Activated CD4-positive, alpha-beta T cell treated with anti-CD3 and anti-CD28 coated beads, Interleukin-2, amount 10 ng/mL, durations not matched to agents 7 days and 5 days (primary cell): Measurements from ENCODE around the gene CAPN2. TPM values are rescaled to one million over a fixed set of nuclear protein-coding genes. Genes with fewer than 3 reads are reported as not detected.
"Not testable (repeated sequence)": the region's sequence is repeated elsewhere in the genome, so short reads cannot be mapped to it uniquely, and the experiment has no call there.

ENCODE experiments used
- CTCF ChIA-PET: fragments of 350-600 bp; sonication (Branson Sonifier 250); formaldehyde crosslinking; loops from one replicate; lab custom pipeline; 2021; ENCODE audit warnings: antibody characterized with exemption; lab: Charles Lee
- POLR2A ChIA-PET: fragments of 350-600 bp; sonication (Branson Sonifier 250); formaldehyde crosslinking; loops from one replicate; lab custom pipeline; 2021; ENCODE audit warnings: antibody characterized with exemption; lab: Charles Lee
- DNase-seq: peaks from one replicate; pipeline ENCODE4 v3.0.0-alpha.2; 2020
- H3K27ac Mint-ChIP-seq: one replicate; pipeline ENCODE4 v1.8.0; 2021; ENCODE audit warnings: mild to moderate bottlenecking, moderate library complexity, mixed read lengths
- H3K27me3 Mint-ChIP-seq: one replicate; pipeline ENCODE4 v1.8.0; 2021; ENCODE audit warnings: mixed read lengths
- H3K36me3 Mint-ChIP-seq: one replicate; pipeline ENCODE4 v1.8.0; 2021; ENCODE audit warnings: low read depth, mixed read lengths
- H3K4me1 Mint-ChIP-seq: one replicate; pipeline ENCODE4 v1.8.0; 2021; ENCODE audit warnings: mixed read lengths
- H3K4me3 Mint-ChIP-seq: one replicate; pipeline ENCODE4 v1.8.0; 2021; ENCODE audit warnings: mild to moderate bottlenecking, moderate library complexity, mixed read lengths
- H3K9me3 Mint-ChIP-seq: one replicate; pipeline ENCODE4 v1.8.0; 2021; ENCODE audit warnings: mixed read lengths
- total RNA-seq, 2 experiments: library from RNA; stranded (reverse); gene quantifications; one replicate each; pipeline ENCODE4 v1.2.3, GENCODE V29; 2021

CAPN2 gene
- total RNA-seq, 2 experiments from 2014 or later: 206 to 207 TPM

DNA sequence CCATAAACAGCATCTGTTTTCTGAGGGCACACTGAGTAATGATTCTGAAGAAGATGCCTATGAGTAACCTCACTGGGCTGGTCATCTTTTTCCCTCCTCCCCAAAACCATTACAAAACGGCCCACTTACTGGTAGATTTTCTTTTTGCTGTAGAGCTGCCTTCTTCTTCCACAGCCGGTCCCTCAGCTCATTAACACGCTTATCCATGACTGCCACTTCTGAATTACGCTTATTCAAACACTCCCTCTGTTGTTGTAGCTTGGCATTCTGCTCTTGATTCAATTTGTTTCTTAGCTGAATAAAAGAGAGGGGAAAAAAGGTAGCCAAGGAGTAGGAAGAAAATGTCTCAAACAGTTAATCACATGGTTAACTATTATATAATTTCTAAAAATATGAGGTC, 90.3 kb downstream of the CAPN2 start:
- POLR2A ChIA-PET: no interaction called here
- no peak overlapping the region for H3K4me3 Mint-ChIP-seq
- no peak overlapping the region for H3K27ac Mint-ChIP-seq
- no peaks in the 10 kb centered on the region for H3K4me1 Mint-ChIP-seq
- no peaks in the 10 kb centered on the region for H3K9me3 Mint-ChIP-seq
- H3K27me3 Mint-ChIP-seq: no peaks in the 10 kb centered on the region
- H3K36me3 Mint-ChIP-seq: peaks cover 57% of the 10 kb centered on the region
- CTCF ChIA-PET: interaction anchor here (0.6 to 1.1 kb wide), 2 partner anchors 22 to 578 kb away, joined by 3 to 4 read pairs; no protein-coding TSS in a partner anchor
- DNase-seq: no peak

DNA sequence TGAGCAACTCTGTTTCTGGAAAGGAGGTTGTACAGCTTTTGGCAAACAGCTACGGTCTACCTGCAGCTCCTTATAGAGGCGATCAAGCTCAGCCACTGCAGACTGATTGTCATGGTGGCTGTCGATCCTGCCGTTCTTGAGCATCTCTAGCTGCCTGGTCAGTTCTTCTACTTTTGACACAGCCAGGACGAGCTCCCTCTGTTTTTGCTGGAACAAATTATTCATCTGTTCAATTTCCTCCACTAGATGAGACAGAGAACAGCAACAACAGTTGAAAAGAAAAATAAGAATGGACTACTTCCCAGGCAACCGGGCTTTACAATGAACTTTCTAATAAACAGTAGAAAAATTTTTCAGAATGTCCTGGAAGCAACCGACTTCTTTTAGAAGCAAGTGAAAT, 90.9 kb downstream of the CAPN2 start:
- CTCF ChIA-PET: interaction anchor here (0.6 to 1.7 kb wide), 4 partner anchors 14 to 578 kb away, joined by 3 to 4 read pairs (median 4); no protein-coding TSS in a partner anchor
- H3K36me3 Mint-ChIP-seq: peaks cover 58% of the 10 kb centered on the region
- H3K9me3 Mint-ChIP-seq: no peaks in the 10 kb centered on the region
- no peak overlapping the region for H3K4me3 Mint-ChIP-seq
- DNase-seq: no peak
- no peaks in the 10 kb centered on the region for H3K4me1 Mint-ChIP-seq
- POLR2A ChIA-PET: no interaction called here
- H3K27me3 Mint-ChIP-seq: no peaks in the 10 kb centered on the region
- H3K27ac Mint-ChIP-seq: no peak overlapping the region

GRCh38 chr1:223809905-223810304, 97.6 kb downstream of the CAPN2 start:
- POLR2A ChIA-PET: not testable (repeated sequence)

DNA sequence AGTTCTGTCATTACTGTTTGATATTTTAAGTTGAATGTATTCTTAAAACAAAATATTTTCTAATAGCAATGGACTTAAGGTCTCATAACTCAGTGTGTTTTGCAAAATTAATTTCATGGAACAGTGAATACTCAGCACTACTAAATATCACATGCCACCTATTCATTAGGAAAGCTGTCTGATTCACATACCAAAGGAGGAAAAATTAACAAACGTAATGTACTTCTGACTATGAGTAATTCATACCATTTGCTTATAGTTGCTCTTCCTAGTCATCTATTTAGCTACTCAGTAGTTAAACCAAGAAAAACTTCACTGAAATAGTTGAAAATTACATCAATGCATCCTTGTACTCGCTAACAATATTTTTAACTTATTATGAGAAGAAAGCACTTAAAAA, 98.2 kb downstream of the CAPN2 start:
- H3K9me3 Mint-ChIP-seq: no peaks in the 10 kb centered on the region
- no peak overlapping the region for H3K4me3 Mint-ChIP-seq
- ChIA-PET POLR2A (no interaction called here), CTCF (interaction anchor here (1.4 to 1.6 kb wide), 2 partner anchors 14 to 36 kb away, joined by 4 to 6 read pairs; partner anchors contain the start of gene TP53BP2)
- no peaks in the 10 kb centered on the region for H3K27me3 Mint-ChIP-seq
- peaks cover 24% of the 10 kb centered on the region for H3K4me1 Mint-ChIP-seq
- H3K36me3 Mint-ChIP-seq: peaks cover 41% of the 10 kb centered on the region
- H3K27ac Mint-ChIP-seq: no peak overlapping the region
- no peak for DNase-seq

More at GRCh38 chr1:223809905-223810304, 97.6 kb downstream of the CAPN2 start:
- DNase-seq, H3K27me3 Mint-ChIP-seq, CTCF ChIA-PET, H3K4me3 Mint-ChIP-seq, H3K9me3 Mint-ChIP-seq, H3K27ac Mint-ChIP-seq: not testable (repeated sequence)
- Mint-ChIP-seq H3K36me3 (peaks cover 41% of the 10 kb centered on the region), H3K4me1 (peaks cover 18% of the 10 kb centered on the region)

DNA sequence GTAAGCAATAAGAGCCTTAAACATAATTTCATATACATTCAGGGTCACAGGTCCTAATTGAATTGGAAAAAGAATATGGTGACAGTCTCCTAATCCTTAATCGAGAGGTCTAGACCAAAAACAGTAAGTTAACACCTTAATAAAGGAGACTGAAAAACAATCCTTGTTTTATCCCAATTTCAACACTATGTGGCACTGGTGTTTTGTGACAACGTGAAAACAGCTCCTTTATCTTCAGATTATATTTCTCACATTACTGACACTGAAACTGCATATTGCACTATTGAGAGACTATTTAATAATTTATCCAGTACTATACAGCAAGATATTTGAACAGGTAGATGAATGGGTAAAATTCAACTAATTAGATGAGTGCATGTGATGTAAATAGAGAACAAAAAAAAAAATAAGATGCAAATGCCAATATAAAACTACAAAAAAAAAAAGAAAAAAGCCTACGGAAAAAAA, 99.3 kb downstream of the CAPN2 start:
- Mint-ChIP-seq H3K9me3 (no peaks in the 10 kb centered on the region), H3K36me3 (peaks cover 34% of the 10 kb centered on the region), H3K27me3 (no peaks in the 10 kb centered on the region), H3K27ac (peak overlapping the region; percentile 51), H3K4me1 (peaks cover 28% of the 10 kb centered on the region), H3K4me3 (no peak overlapping the region)
- ChIA-PET POLR2A (interaction anchor here (0.7 kb wide), 1 partner anchor 1222 kb away, joined by 5 read pairs; the partner anchor contains the start of gene TAF1A), CTCF (interaction anchor here (0.6 to 1.6 kb wide), 5 partner anchors 13 to 795 kb away, joined by 3 to 6 read pairs (median 3); partner anchors contain the start of gene TP53BP2)
- peak; percentile 29 for DNase-seq

DNA sequence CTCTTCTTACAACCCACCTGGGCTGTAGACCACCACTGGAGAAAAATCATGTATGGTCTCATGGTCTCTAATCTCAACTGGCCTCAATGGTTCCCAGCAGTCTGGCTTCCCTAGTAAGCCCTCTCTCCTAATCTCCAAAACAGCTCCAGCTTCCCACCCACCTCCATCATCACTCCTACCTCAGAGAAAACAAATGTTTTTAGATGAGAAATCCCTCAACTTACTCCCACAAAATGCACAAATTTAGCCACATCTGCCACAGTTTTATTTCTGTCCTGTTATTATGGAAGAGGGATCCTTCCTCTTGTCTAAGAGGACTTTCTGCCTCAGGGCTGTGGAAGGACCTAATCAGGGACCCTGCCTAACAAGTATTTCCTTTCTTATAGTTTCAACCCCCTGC, 101.3 kb downstream of the CAPN2 start:
- no peak overlapping the region for H3K27ac Mint-ChIP-seq
- ChIA-PET CTCF (interaction anchor here (0.5 kb wide), 1 partner anchor 472 kb away, joined by 6 read pairs; no protein-coding TSS in a partner anchor), POLR2A (no interaction called here)
- peaks cover 22% of the 10 kb centered on the region for H3K36me3 Mint-ChIP-seq
- no peak overlapping the region for H3K4me3 Mint-ChIP-seq
- DNase-seq: no peak
- peaks cover 30% of the 10 kb centered on the region for H3K4me1 Mint-ChIP-seq
- no peaks in the 10 kb centered on the region for H3K27me3 Mint-ChIP-seq
- H3K9me3 Mint-ChIP-seq: no peaks in the 10 kb centered on the region

DNA sequence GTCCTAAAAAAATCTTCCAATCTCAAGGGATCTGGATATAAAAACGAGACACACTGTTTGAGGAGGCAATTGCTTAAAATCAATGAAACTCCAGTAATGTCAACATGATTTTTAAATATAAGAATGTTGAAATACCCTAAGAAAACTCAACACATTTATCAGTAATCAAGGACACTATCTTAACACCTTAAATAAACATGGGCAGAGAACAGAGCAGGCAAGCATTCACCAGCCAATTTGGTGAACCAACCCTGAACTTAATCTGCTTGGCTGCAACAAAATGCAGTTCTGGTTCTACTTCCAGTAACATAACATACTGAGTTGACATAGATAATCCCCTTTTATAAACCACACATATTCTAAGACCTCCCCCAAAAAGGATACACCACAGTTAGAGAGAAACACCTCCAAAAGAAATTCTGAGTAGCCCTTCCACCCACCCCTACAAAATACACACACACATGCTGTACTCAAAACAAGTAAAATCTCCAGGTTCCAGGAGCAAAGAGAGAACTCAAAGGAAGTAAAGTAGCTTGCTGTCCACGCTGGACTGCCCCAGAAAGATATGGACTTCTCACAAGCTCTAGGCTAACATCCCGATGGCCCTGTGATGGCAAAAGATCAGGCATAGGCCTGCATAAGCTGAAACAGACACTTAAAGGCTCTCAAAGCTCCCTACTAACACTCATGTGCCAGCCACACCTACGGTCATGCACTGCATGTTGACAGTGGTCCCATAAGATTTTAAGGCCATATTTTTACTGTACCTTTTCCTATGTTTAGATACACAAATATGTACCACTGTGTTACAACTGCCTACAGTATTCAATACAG, 102.9 kb downstream of the CAPN2 start:
- Mint-ChIP-seq H3K9me3 (no peaks in the 10 kb centered on the region), H3K27me3 (no peaks in the 10 kb centered on the region), H3K27ac (no peak overlapping the region), H3K36me3 (peaks cover 29% of the 10 kb centered on the region), H3K4me3 (no peak overlapping the region), H3K4me1 (peaks cover 30% of the 10 kb centered on the region)
- ChIA-PET POLR2A (no interaction called here), CTCF (interaction anchor here (0.6 kb wide), 1 partner anchor 27 kb away, joined by 6 read pairs; no protein-coding TSS in a partner anchor)
- no peak for DNase-seq

- ChIA-PET POLR2A (no interaction called here), CTCF (no interaction called here)
- Mint-ChIP-seq H3K4me3 (no peak overlapping the region), H3K36me3 (peaks cover 34% of the 10 kb centered on the region), H3K27ac (no peak overlapping the region), H3K9me3 (no peaks in the 10 kb centered on the region), H3K27me3 (no peaks in the 10 kb centered on the region), H3K4me1 (peaks cover 30% of the 10 kb centered on the region)
- no peak for DNase-seq
Measured at GRCh38 chr1:223815865-223816264, 103.5 kb downstream of the CAPN2 start.

- DNase-seq, H3K9me3 Mint-ChIP-seq, POLR2A ChIA-PET, H3K27ac Mint-ChIP-seq, H3K4me3 Mint-ChIP-seq, H3K27me3 Mint-ChIP-seq: not testable (repeated sequence)
- CTCF ChIA-PET: interaction anchor here (0.7 to 1.2 kb wide), 2 partner anchors 13 to 21 kb away, joined by 4 read pairs; no protein-coding TSS in a partner anchor
- Mint-ChIP-seq H3K4me1 (peaks cover 29% of the 10 kb centered on the region), H3K36me3 (peaks cover 34% of the 10 kb centered on the region)
Measured at GRCh38 chr1:223817265-223817664, 104.9 kb downstream of the CAPN2 start.

GRCh38 chr1:223819730-223820514, 107.6 kb downstream of the CAPN2 start:
- no peak overlapping the region for H3K4me3 Mint-ChIP-seq
- H3K4me1 Mint-ChIP-seq: peaks cover 26% of the 10 kb centered on the region
- no peak for DNase-seq
- no peaks in the 10 kb centered on the region for H3K9me3 Mint-ChIP-seq
- CTCF ChIA-PET: interaction anchor here (0.5 to 1.5 kb wide), 2 partner anchors 25 to 37 kb away, joined by 3 to 5 read pairs; partner anchors contain the start of gene TP53BP2
- H3K36me3 Mint-ChIP-seq: peaks cover 17% of the 10 kb centered on the region
- no peak overlapping the region for H3K27ac Mint-ChIP-seq
- H3K27me3 Mint-ChIP-seq: no peaks in the 10 kb centered on the region
- POLR2A ChIA-PET: no interaction called here

DNA sequence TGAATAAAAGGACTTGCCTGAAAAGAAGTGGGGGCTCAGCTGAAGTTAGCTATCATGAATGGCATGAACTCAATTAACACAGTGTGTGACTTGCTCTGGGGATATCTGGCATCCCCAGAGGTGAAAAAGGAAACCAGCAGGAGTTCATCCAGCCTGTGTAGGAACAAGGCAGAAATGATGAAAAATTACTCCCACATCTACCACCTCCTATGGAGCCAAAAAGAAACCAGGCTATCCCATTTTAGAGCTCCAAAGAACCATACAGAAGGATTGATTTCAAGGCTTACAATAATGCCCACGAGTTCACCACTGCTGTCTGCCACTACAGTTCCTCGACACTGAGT, 108.1 kb downstream of the CAPN2 start:
- Mint-ChIP-seq H3K9me3 (no peaks in the 10 kb centered on the region), H3K27me3 (no peaks in the 10 kb centered on the region), H3K27ac (no peak overlapping the region), H3K4me1 (peaks cover 27% of the 10 kb centered on the region), H3K36me3 (peaks cover 17% of the 10 kb centered on the region), H3K4me3 (no peak overlapping the region)
- POLR2A ChIA-PET: no interaction called here
- CTCF ChIA-PET: interaction anchor here (1.5 kb wide), 1 partner anchor 25 kb away, joined by 5 read pairs; the partner anchor contains the start of gene TP53BP2
- no peak for DNase-seq

GRCh38 chr1:223820971-223821370, 108.6 kb downstream of the CAPN2 start:
- H3K27ac Mint-ChIP-seq: no peak overlapping the region
- peaks cover 30% of the 10 kb centered on the region for H3K4me1 Mint-ChIP-seq
- DNase-seq: no peak
- H3K4me3 Mint-ChIP-seq: no peak overlapping the region
- H3K36me3 Mint-ChIP-seq: peaks cover 17% of the 10 kb centered on the region
- H3K27me3 Mint-ChIP-seq: no peaks in the 10 kb centered on the region
- ChIA-PET CTCF (interaction anchor here (0.8 to 1.5 kb wide), 3 partner anchors 15 to 24 kb away, joined by 3 to 5 read pairs (median 4); partner anchors contain the start of gene TP53BP2), POLR2A (no interaction called here)
- no peaks in the 10 kb centered on the region for H3K9me3 Mint-ChIP-seq
